Gastroesophageal sphincter (tissue), 4 donors: ENCODE data around the gene EBF4. TPM values are rescaled to one million over a fixed set of nuclear protein-coding genes. Genes with fewer than 3 reads are reported as not detected.

Source experiments
- ATAC-seq: fragments of 150-250 bp; one replicate; pipeline ENCODE4 v1.9.1; 2016; ENCODE audit warnings: mild to moderate bottlenecking, moderate library complexity
- H3K27ac ChIP-seq, 4 donors: fragments of 200-600 bp; sonication (generic) in 3 of 4; 1 replicate in 3 of 4; 2 replicates in 1 of 4; pipeline ENCODE4 v1.5.1; 2016 to 2019
- H3K27me3 ChIP-seq: fragments of 200-600 bp; sonication (generic); one replicate; pipeline ENCODE4 v1.5.1; 2019
- H3K36me3 ChIP-seq, 2 donors: fragments of 200-600 bp; sonication (generic); one replicate each; pipeline ENCODE4 v1.5.1; 2019; ENCODE audit warnings: control low read depth in 1 of 2
- H3K4me1 ChIP-seq, 3 donors: fragments of 200-600 bp; sonication (generic); 1 replicate in 2 of 3; 2 replicates in 1 of 3; pipeline ENCODE4 v1.5.1; 2016 to 2019; ENCODE audit warnings: control low read depth in 2 of 3
- H3K4me3 ChIP-seq, 2 donors: fragments of 200-600 bp; sonication (generic); one replicate each; pipeline ENCODE4 v1.5.1; 2019; ENCODE audit warnings: mild to moderate bottlenecking in 1 of 2, moderate library complexity in 1 of 2
- H3K9me3 ChIP-seq, 3 donors: fragments of 200-600 bp; sonication (generic); one replicate each; pipeline ENCODE4 v1.5.1; 2017 to 2019; ENCODE audit warnings: control low read depth in 2 of 3
- CTCF ChIP-seq, 4 experiments: fragments of 200-600 bp in 2 of 4; fragments of 450-650 bp in 2 of 4; sonication (generic) in 1 of 4; IDR thresholded peaks; one replicate each; pipeline ENCODE4 v1.5.1; 2017 to 2019; ENCODE audit warnings: antibody characterized with exemption in 4 of 4, mild to moderate bottlenecking in 2 of 4, moderate library complexity in 2 of 4
- EP300 ChIP-seq: sonication (generic); formaldehyde crosslinking; IDR thresholded peaks from one replicate; pipeline ENCODE4 v1.6.1; 2017; ENCODE audit warnings: antibody characterized with exemption, mild to moderate bottlenecking
- POLR2A ChIP-seq, 2 donors: fragments of 450-650 bp; IDR thresholded peaks; one replicate each; pipeline ENCODE4 v1.6.1; 2017; ENCODE audit warnings: antibody characterized with exemption in 2 of 2, mild to moderate bottlenecking in 2 of 2, moderate library complexity in 1 of 2
- POLR2AphosphoS5 ChIP-seq: sonication (generic); formaldehyde crosslinking; IDR thresholded peaks from one replicate; pipeline ENCODE4 v1.6.1; 2017; ENCODE audit warnings: antibody characterized with exemption
- WGBS, 2 donors: methylation state at CpG; one replicate each; pipeline ENCODE4 v1.1.5; 2018; ENCODE audit warnings: low coverage in 1 of 2; 5-methylcytosine and 5-hydroxymethylcytosine counted together
- total RNA-seq, 4 donors: library from RNA; depleted of rRNA; stranded (reverse); fragments of >200 nt; gene quantifications; one replicate each; pipeline ENCODE4 v1.1.0, GENCODE V29; 2016

Gene EBF4
- total RNA-seq, 4 donors from 2014 or later, result 14.5 to 36.6 (median 19.6) TPM

GRCh38 chr20:2759143-2759542, 66.6 kb downstream of the EBF4 start:
- no peak overlapping the region for H3K27ac ChIP-seq
- peaks cover 0 to 7% of the 10 kb centered on the region in 2 donors for H3K36me3 ChIP-seq
- H3K27me3 ChIP-seq, result peaks cover 97% of the 10 kb centered on the region
- TF ChIP-seq EP300, result no peak
- TF ChIP-seq POLR2AphosphoS5, result no peak
- TF ChIP-seq CTCF (IDR thresholded peaks at IDR 0.05), result no peak
- no peak for TF ChIP-seq POLR2A (IDR thresholded peaks at IDR 0.05)
- no peaks in the 10 kb centered on the region for H3K4me1 ChIP-seq
- no peak overlapping the region for H3K4me3 ChIP-seq
- no CpG with 5 or more reads among the region's 10 CpGs for WGBS, 2 donors
- ATAC-seq, result no peak
- no peaks in the 10 kb centered on the region for H3K9me3 ChIP-seq

GRCh38 chr20:2759603-2760296, 67.2 kb downstream of the EBF4 start:
- H3K36me3 ChIP-seq, result peaks cover 0 to 7% of the 10 kb centered on the region in 2 donors
- H3K9me3 ChIP-seq, result no peaks in the 10 kb centered on the region
- 73% methylated on average over 4 of the region's 19 CpGs; no CpG with 5 or more reads in 1 of the 2 donors for WGBS, 2 donors
- no peaks in the 10 kb centered on the region for H3K4me1 ChIP-seq
- no peak overlapping the region for H3K4me3 ChIP-seq
- H3K27ac ChIP-seq, result no peak overlapping the region
- H3K27me3 ChIP-seq, result peaks cover 97% of the 10 kb centered on the region
- ATAC-seq, result no peak
- no peak for TF ChIP-seq EP300
- TF ChIP-seq POLR2AphosphoS5, result no peak
- no peak for TF ChIP-seq CTCF (IDR thresholded peaks at IDR 0.05)
- no peak for TF ChIP-seq POLR2A (IDR thresholded peaks at IDR 0.05)

- TF ChIP-seq POLR2A (IDR thresholded peaks at IDR 0.05) (no peak), EP300 (no peak), CTCF (IDR thresholded peaks at IDR 0.05) (no peak), POLR2AphosphoS5 (no peak)
- H3K4me3 ChIP-seq, result no peak overlapping the region
- no peaks in the 10 kb centered on the region for H3K9me3 ChIP-seq
- no peak overlapping the region for H3K27ac ChIP-seq
- no peaks in the 10 kb centered on the region for H3K4me1 ChIP-seq
- ATAC-seq, result no peak
- 100% methylated on average over 1 to 2 of the region's 7 CpGs for WGBS, 2 donors
- H3K27me3 ChIP-seq, result peaks cover 97% of the 10 kb centered on the region
- peaks cover 0 to 7% of the 10 kb centered on the region in 2 donors for H3K36me3 ChIP-seq
Measured at GRCh38 chr20:2760297-2760951, 67.8 kb downstream of the EBF4 start.

- WGBS, 2 donors, result no CpG with 5 or more reads among the region's 2 CpGs
- TF ChIP-seq CTCF (IDR thresholded peaks at IDR 0.05), result no peak
- TF ChIP-seq POLR2AphosphoS5, result no peak
- TF ChIP-seq POLR2A (IDR thresholded peaks at IDR 0.05), result no peak
- Histone ChIP-seq H3K27me3 (peaks cover 97% of the 10 kb centered on the region), H3K4me3 (no peak overlapping the region), H3K9me3 (no peaks in the 10 kb centered on the region), H3K4me1 (no peaks in the 10 kb centered on the region), H3K27ac (no peak overlapping the region), H3K36me3 (peaks cover 0 to 3% of the 10 kb centered on the region in 2 donors)
- ATAC-seq, result no peak
Measured at GRCh38 chr20:2760952-2761305, 68.3 kb downstream of the EBF4 start.

- Histone ChIP-seq H3K27ac (no peak overlapping the region), H3K4me3 (no peak overlapping the region), H3K4me1 (no peaks in the 10 kb centered on the region), H3K27me3 (peaks cover 95% of the 10 kb centered on the region), H3K9me3 (no peaks in the 10 kb centered on the region), H3K36me3 (no peaks in the 10 kb centered on the region)
- TF ChIP-seq EP300 (no peak), CTCF (IDR thresholded peaks at IDR 0.05) (no peak), POLR2AphosphoS5 (no peak), POLR2A (IDR thresholded peaks at IDR 0.05) (no peak)
- ATAC-seq, result no peak
- WGBS, 2 donors, result 60 to 90% methylated on average over 1 to 2 of the region's 4 CpGs
Measured at GRCh38 chr20:2761885-2762284, 69.3 kb downstream of the EBF4 start.
